PFSK-1 (cell line): ENCODE results near the gene SLC2A11.

Source experiments
- POLR2AphosphoS5 ChIP-seq: IDR thresholded peaks from 2 replicates; pipeline ENCODE4 v1.6.1; 2012; ENCODE audit warnings: low read depth, mild to moderate bottlenecking, control low read depth, low read length, moderate library complexity
- SIN3A ChIP-seq: IDR thresholded peaks from 2 replicates; pipeline ENCODE4 v1.6.1; 2012; ENCODE audit warnings: mild to moderate bottlenecking, low read length, moderate library complexity, borderline replicate concordance; ENCODE audit not compliant: insufficient read depth
- TF ChIP-seq, protein P1 (sequence below), 2 experiments: IDR thresholded peaks; 2 replicates each; pipeline versions ENCODE4 v1.6.1 to v1.8.0; 2011 to 2012; ENCODE audit warnings: low read depth in 2 of 2, low read length in 2 of 2, control low read depth in 1 of 2, inconsistent platforms in 1 of 2, mild to moderate bottlenecking in 1 of 2, moderate library complexity in 1 of 2; ENCODE audit not compliant: insufficient read depth in 1 of 2

DNA sequence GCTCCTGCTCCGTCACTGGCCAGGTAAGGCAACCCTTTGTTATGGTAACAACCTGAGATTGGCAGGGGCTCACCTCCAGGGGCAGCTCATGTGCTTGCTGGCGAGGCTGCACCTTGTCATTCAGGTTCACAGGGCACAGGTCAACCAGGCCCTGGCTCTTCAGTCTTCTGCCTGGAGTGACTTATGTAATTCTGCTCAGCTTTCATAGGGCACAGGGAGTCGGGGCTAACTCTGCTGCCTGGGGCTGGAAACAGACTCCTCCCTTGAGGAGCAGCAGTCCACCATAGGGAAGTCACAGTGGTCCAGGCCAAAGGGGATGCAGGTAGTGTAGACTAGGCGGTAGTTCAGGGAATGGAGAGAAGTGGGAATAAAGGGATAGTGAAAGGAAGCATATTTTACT is 35.0 kb downstream of the SLC2A11 start:
- TF ChIP-seq POLR2AphosphoS5 (no peak), SIN3A (no peak)
- TF ChIP-seq, protein P1, sequence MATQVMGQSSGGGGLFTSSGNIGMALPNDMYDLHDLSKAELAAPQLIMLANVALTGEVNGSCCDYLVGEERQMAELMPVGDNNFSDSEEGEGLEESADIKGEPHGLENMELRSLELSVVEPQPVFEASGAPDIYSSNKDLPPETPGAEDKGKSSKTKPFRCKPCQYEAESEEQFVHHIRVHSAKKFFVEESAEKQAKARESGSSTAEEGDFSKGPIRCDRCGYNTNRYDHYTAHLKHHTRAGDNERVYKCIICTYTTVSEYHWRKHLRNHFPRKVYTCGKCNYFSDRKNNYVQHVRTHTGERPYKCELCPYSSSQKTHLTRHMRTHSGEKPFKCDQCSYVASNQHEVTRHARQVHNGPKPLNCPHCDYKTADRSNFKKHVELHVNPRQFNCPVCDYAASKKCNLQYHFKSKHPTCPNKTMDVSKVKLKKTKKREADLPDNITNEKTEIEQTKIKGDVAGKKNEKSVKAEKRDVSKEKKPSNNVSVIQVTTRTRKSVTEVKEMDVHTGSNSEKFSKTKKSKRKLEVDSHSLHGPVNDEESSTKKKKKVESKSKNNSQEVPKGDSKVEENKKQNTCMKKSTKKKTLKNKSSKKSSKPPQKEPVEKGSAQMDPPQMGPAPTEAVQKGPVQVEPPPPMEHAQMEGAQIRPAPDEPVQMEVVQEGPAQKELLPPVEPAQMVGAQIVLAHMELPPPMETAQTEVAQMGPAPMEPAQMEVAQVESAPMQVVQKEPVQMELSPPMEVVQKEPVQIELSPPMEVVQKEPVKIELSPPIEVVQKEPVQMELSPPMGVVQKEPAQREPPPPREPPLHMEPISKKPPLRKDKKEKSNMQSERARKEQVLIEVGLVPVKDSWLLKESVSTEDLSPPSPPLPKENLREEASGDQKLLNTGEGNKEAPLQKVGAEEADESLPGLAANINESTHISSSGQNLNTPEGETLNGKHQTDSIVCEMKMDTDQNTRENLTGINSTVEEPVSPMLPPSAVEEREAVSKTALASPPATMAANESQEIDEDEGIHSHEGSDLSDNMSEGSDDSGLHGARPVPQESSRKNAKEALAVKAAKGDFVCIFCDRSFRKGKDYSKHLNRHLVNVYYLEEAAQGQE (IDR thresholded peaks at IDR 0.05; ENCODE audit: insufficient read depth in 1 of 2, low read depth in 2 of 2, low read length in 2 of 2): no peak
